ENCODE results near the gene SLC25A31.

The SLC25A31 gene

GRCh38 chr4:127782275-127783025 is 52.2 kb downstream of the SLC25A31 start, which contains the start of gene HSPA4L:
Gene HSPA4L, plus strand, starts transcription at chr4:127782322. Its CDS starts 229 bp downstream, at chr4:127782551.
- peak; percentile 9 for DNase-seq (ENCODE audit: low read depth)
- TF ChIP-seq CTCF (conservative IDR thresholded peaks at IDR 0.05; ENCODE audit: low read depth, low read length), result peak; percentile 30

GRCh38 chr4:127783026-127783769 is 53.0 kb downstream of the SLC25A31 start:
- no peak for TF ChIP-seq CTCF (conservative IDR thresholded peaks at IDR 0.05; ENCODE audit: low read depth, low read length)
- DNase-seq (ENCODE audit: low read depth), result peak; percentile 62
- H3K4me3 ChIP-seq (ENCODE audit: low read depth, low read length), result peak overlapping the region; percentile 77

More at GRCh38 chr4:127782275-127783025, 52.2 kb downstream of the SLC25A31 start, which contains the start of gene HSPA4L:
- peak within 1 kb of the TSS; percentile 77 for H3K4me3 ChIP-seq (ENCODE audit: low read depth, low read length)

GRCh38 chr4:127783955-127784770 is 54.0 kb downstream of the SLC25A31 start:
- no peak overlapping the region for H3K4me3 ChIP-seq (ENCODE audit: low read depth, low read length)
- DNase-seq (ENCODE audit: low read depth), result no peak

GRCh38 chr4:127788517-127788916 is 58.3 kb downstream of the SLC25A31 start:
- no peak overlapping the region for H3K4me3 ChIP-seq (ENCODE audit: low read depth, low read length)
- TF ChIP-seq CTCF (conservative IDR thresholded peaks at IDR 0.05; ENCODE audit: low read depth, low read length), result peak; percentile 41
- peak; percentile 9 for DNase-seq (ENCODE audit: low read depth)

More at GRCh38 chr4:127783955-127784770, 54.0 kb downstream of the SLC25A31 start:
- no peak for TF ChIP-seq CTCF (conservative IDR thresholded peaks at IDR 0.05; ENCODE audit: low read depth, low read length)

GRCh38 chr4:127791391-127791790 is 61.2 kb downstream of the SLC25A31 start:
- H3K4me3 ChIP-seq (ENCODE audit: low read depth, low read length), result no peak overlapping the region
- no peak for DNase-seq (ENCODE audit: low read depth)
- no peak for TF ChIP-seq CTCF (conservative IDR thresholded peaks at IDR 0.05; ENCODE audit: low read depth, low read length)

- no peak for TF ChIP-seq CTCF (conservative IDR thresholded peaks at IDR 0.05; ENCODE audit: low read depth, low read length)
- no peak overlapping the region for H3K4me3 ChIP-seq (ENCODE audit: low read depth, low read length)
- DNase-seq (ENCODE audit: low read depth), result no peak
These were observed 63.3 kb downstream of the SLC25A31 start for GRCh38 chr4:127793528-127793927.

Measured in choroid plexus epithelial cell (primary cell).